T-helper 22 cell (primary cell): Measurements from ENCODE around the gene DCC.

Source experiments
- DNase-seq: peaks from one replicate; pipeline ENCODE4 v3.0.0-alpha.2; 2020; ENCODE audit warnings: low read depth

Gene DCC

DNA sequence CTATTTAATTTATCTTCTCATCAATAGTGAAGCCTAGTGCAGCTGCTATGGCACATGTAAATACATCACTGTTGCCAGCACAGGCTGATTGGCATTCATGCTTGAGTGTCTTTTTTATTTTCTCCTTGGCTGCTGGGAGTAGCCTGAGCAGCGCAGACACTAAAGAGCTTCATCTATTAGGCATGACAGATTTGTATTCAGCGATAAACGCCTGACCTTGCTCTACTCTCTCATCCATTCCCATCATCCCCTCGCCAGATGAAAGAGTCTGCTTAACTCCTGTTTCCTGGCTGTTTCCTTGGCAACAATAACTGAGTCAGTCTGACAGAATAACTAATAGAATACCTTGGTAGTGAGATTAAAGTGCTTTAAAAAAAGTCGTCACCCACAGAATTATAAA lies 753.6 kb downstream of the DCC start:
- DNase-seq = no peak

DNA sequence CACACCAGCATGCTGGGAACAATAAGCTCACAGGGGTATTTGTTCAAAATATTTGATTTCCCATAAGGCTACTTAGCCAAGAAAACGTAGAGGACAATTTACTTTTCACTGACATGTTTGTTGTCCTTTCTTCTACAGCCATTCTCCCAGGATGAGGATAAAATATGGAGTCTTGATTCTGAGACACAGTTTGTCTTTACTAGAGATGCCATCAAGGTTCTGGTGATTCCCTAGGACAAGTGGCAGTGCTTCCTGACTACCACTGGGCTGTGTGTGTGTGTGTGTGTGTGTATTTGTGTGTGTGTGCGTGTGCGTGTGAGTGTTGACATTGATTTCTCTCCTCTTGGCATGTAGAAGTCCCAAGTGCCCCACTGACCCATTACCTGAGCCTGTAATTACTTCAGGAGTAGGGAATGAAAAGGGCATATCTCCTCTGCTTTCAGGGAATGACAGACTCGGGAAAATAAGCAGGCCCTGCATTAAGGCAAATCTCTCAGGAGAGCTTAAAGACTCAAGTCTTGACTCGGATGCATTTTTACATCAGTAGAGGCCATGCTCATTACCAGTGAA lies 761.6 kb downstream of the DCC start:
- no peak for DNase-seq

- DNase-seq = no peak
Measured at GRCh38 chr18:53114441-53114840, 774.4 kb downstream of the DCC start.

GRCh38 chr18:53115876-53116585 lies 776.0 kb downstream of the DCC start:
- DNase-seq = no peak

DNA sequence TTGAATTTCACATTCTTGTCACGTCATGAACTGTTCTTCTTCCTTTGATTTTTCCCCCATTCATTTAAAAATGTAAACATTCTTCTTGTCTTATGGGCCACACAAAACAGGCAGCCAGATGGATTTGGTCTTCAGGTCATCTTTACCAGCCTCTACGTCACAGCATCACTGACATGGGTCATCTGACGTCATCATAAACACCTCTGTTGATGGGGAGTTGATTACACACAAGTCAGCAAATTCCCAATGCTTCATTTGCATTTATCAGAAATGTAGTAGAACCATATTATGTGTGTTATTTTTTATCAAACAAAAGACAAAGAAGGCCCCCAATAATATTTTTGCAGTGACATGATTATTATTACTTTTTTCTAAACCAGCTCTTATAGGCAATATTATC lies 777.9 kb downstream of the DCC start:
- no peak for DNase-seq

- DNase-seq = no peak
Measured at GRCh38 chr18:53126210-53126609, 786.2 kb downstream of the DCC start.

DNA sequence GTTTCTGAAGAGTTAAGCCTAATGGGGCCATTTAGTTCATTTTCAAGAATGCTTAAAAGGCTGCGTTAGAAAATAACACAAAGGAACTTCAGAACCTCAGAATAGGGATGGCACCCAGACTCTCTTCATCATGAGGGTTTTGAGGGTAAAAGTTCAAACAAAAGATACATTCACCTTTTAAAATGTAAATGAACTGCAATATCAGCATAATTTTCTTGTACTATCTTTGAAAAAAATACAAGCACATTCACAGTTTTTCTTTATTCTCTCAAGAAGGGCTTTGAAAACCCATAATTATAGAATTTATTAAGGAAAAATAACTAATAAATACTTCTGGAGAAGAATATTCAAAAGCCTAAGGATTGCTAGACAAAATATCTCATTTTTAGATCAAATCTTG lies 791.0 kb downstream of the DCC start:
- no peak for DNase-seq

DNA sequence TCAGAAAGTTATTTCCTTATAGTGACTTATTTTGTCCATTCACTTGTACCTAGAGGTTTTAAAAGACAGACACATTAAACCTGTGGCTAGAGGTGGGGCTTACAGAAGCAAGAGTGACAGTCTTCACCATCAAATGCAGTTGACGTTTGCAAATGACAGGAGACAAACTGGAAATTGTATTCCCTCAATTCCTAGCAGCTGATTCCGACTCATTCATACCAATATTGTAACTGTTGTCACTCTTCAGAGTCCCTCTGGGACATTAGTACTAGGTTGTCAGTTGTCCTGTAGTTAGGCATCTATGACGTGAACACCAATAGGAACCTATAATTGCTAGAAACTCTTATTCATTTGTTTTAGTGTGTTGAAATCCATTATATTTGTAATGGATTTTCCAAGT lies 794.7 kb downstream of the DCC start:
- no peak for DNase-seq

DNA sequence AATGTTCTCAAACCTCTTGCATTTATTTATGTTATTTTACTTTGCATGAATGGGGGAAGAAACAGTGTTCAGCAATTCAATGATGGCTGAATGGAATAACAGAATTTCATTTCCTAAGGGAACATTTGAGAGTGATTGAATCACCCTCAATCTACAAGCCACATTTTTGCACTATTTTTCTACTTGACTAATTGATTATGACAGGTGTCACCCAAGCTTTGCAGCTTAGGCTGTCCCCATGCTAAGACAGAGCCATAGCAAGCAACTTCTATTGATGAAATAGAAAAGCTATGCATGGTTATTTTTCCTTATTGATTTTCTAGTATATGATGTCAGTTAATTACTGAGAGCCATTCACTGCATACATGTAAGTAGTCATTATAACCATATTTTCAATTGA lies 795.7 kb downstream of the DCC start:
- DNase-seq = no peak

GRCh38 chr18:53139746-53140500 lies 799.9 kb downstream of the DCC start:
- no peak for DNase-seq

- DNase-seq = no peak
Measured at GRCh38 chr18:53142005-53142404, 802.0 kb downstream of the DCC start.

DNA sequence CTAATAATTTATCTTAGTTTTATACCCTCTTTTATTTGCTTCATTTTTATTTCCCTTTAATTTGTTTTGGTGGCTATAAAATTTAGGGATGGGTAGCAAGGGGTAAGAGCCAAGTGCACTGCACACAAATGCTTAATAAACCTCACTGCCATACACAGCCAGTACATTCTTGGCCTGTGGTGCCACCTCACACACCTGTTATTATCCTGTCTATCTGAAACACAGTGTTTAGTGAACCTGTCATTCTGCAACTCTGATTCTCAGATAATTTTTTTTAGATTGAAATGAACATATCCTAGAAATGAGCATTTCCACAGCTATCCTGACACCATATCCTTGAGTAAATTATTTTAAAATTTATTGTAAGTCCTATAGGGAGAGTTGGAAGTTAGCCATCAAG lies 807.5 kb downstream of the DCC start:
- DNase-seq = no peak

DNA sequence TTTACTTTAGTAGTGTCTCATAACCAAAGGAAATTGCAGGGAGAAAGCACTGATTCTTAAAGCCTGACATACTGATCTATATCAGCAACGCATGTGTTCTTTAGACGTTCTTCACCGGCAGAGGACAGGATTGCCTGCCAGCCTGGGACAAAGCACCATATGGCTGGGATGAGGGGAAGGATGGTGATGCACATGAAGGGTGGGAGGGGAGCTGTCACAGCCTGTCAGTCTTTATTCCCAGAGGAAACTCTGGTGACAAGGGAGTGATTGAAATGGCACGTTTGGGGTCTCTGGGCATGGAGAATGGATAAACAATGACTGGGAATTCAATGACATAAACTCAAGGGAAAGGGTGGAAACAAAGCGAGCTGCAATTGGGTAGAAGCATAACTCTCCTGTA lies 808.1 kb downstream of the DCC start:
- no peak for DNase-seq

DNA sequence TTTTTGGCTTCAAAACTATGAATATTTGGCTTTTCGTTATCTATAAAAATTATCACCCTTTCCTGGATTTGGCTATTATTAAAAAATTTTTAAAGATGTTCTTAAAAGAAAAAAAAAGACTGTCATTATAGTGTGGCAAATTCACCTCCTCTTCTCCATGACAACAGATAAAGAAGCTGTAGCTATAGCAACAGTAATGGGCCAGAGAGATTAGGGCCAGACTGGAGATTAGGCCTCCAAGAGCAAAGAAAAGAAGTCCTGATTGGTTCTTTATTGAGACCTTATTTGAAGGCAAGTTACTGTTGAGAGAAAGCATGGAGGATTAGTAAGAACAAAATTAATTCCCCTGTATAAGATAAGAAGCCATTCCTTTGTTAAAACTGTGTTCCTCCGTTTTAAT lies 812.5 kb downstream of the DCC start:
- DNase-seq = no peak

DNA sequence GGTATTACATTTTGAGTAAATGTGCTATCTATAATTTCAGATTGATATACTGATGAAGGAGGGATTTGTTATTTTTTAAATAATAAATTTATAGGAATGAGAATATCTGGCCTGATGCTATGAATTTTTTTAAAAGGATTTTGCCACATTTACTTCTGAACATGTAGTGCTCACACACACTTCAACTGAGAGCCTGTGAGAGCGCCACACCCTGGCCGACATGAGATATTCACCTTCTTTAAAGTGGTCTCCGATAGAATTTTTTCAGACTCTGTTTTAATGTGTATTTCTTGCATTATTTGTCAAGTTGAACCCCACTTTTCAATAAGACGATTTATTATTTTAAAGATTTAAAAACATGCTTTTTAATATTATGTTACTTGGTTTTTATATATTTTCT lies 813.3 kb downstream of the DCC start:
- no peak for DNase-seq

- no peak for DNase-seq
Measured at GRCh38 chr18:53153800-53154199, 813.8 kb downstream of the DCC start.

DNA sequence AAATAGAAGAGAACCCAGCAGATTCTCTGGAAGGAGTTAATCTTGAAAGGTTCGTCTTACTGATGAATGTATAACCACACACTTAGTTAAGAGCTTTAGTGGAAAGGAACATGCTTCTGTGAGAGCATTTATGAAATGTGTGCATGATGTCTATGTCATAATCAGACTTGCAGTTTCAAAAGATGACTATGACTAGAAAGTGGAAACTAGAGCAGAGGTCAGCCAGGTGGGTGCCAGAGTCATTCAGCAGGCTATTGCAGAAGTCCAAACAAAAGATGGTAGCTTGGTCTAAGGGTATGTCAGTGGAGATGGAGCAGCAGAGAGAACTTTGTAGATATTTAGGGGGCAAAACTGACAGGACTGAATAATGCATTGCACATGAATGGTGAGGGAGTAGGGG lies 825.8 kb downstream of the DCC start:
- DNase-seq = no peak

DNA sequence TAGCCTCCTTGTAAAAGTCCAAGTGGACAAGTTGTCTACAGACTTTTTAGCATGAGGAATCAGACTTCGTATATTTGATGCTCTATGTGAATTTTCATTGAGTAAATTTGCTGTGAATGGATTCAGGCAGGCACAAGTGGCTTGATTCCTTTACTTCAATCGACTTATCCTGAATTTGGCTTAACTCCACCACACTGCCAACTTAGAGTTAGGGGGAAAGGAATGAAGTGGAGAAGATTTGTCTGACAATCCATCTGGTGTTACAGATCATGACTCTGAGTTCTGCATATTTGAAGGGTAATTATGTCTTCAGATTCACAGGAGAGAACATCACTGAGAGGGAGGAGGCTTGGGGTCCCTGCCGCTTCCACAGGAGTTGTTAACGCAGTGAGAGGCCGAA lies 829.3 kb downstream of the DCC start:
- no peak for DNase-seq

GRCh38 chr18:53191634-53192033 lies 851.6 kb downstream of the DCC start:
- no peak for DNase-seq

DNA sequence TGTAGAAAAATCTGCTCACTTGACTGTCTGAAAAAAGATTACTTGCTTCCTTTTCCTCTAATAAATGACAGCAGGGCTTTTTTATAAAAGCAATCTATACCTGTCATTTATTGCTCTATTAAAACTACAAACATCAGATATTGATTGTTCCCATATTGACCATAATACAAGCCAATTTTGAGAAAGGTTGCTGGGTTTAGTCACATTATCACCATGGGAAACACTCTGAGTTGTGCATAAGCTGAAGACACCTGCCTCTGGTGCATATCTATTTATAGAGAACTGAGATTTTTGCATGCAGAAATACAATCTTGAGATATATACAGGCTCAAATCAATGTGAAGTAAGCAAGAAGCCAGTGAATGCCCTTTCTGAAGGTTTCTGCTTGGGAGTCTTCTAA lies 853.9 kb downstream of the DCC start:
- no peak for DNase-seq

DNA sequence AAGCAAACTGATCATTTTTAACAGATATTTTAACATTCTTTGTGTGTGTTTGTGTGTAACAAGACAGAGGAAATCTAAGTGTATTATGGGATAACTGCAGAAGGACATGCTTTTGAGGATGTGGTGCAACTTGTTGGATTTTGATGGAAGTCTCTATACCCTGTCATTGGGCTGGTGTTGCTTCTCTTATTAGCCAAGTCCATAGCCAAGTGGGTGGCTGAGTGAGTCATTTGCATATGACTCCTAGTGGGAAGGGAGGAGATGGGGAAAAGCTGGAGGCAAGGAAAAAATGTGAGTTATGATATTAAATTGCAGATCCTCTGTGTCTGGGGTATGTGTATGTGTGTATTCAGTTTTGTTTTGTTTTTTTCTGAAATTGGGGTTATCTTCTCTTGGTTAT lies 879.9 kb downstream of the DCC start:
- DNase-seq = no peak

DNA sequence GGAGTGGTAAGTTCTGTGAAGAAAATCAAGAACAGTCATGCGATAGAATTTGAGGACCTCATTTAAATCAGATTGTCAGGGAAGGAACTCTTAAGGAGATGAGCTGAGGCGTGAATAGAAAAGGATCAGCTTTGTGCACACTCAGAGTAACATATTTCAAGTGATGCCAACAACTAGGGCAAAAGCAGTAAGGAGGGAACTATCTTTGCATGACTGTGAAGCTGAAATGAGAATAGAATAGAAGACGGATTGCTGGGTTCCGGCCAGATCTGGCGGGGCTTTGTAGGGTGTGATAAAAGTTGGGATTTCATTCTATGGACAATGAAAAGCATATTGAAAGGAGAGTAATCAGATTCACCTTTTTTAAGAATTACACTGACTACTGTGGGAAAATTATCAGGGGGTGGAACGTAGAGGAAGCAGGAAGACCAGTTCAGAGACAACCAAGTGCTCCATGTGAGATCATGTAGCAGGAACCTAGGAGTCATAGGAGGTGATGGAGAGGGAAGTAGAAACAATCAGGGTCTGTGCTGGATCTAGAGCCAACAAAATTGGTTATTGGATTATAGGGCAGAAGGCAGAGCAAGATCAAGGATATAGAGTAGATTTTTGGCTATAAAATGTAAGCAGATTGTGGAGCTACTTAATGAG lies 884.3 kb downstream of the DCC start:
- no peak for DNase-seq
